Inferior parietal cortex (tissue), 1 donor: Measurements from ENCODE around the gene GRIP2.

Source experiments
- DNase-seq: peaks from one replicate; pipeline ENCODE4 v3.0.0-alpha.2; 2016; ENCODE audit errors: extremely low spot score

GRIP2 gene

GRCh38 chr3:14561051-14561960, 21.2 kb upstream of the GRIP2 start:
- no peak for DNase-seq

GRCh38 chr3:14560110-14560509, 20.0 kb upstream of the GRIP2 start:
- no peak for DNase-seq

GRCh38 chr3:14558029-14558428, 17.9 kb upstream of the GRIP2 start:
- no peak for DNase-seq

- no peak for DNase-seq
These were observed 15.7 kb upstream of the GRIP2 start for GRCh38 chr3:14555835-14556234.

- DNase-seq, result no peak
These were observed 14.6 kb upstream of the GRIP2 start for GRCh38 chr3:14554715-14555114.

GRCh38 chr3:14553871-14554270, 13.7 kb upstream of the GRIP2 start:
- DNase-seq, result no peak

- no peak for DNase-seq
These were observed 12.6 kb upstream of the GRIP2 start for GRCh38 chr3:14552717-14553116.

GRCh38 chr3:14552041-14552648, 12.0 kb upstream of the GRIP2 start:
- no peak for DNase-seq

GRCh38 chr3:14550651-14551611, 10.8 kb upstream of the GRIP2 start:
- no peak for DNase-seq

GRCh38 chr3:14550181-14550580, 10.0 kb upstream of the GRIP2 start:
- DNase-seq, result no peak

GRCh38 chr3:14549256-14549919, 9.2 kb upstream of the GRIP2 start:
- no peak for DNase-seq

GRCh38 chr3:14548321-14548729, 8.2 kb upstream of the GRIP2 start:
- peak; percentile 54 for DNase-seq

- DNase-seq, result no peak
These were observed 7.6 kb upstream of the GRIP2 start for GRCh38 chr3:14547693-14548092.

GRCh38 chr3:14546041-14546440, 5.9 kb upstream of the GRIP2 start:
- DNase-seq, result no peak

- no peak for DNase-seq
These were observed 5.1 kb upstream of the GRIP2 start for GRCh38 chr3:14545251-14545635.

- no peak for DNase-seq
These were observed 4.4 kb upstream of the GRIP2 start for GRCh38 chr3:14544282-14545250.

- no peak for DNase-seq
These were observed 3.3 kb upstream of the GRIP2 start for GRCh38 chr3:14543446-14543845.

GRCh38 chr3:14542656-14543055, 2.5 kb upstream of the GRIP2 start:
- no peak for DNase-seq

- no peak for DNase-seq
These were observed 1.5 kb upstream of the GRIP2 start for GRCh38 chr3:14541646-14542045.

GRCh38 chr3:14540821-14541385, 761 bp upstream of the GRIP2 start:
- DNase-seq, result no peak
